ENCODE results near the gene SMIM30. TPM values are rescaled to one million over a fixed set of nuclear protein-coding genes. Genes with fewer than 3 reads are reported as not detected.
A peak's percentile ranks its signal among the peaks of the same experiment; 100 is the strongest.
"Not testable (repeated sequence)": the region's sequence is repeated elsewhere in the genome, so short reads cannot be mapped to it uniquely, and the experiment has no call there.

SMIM30 gene, protein sequence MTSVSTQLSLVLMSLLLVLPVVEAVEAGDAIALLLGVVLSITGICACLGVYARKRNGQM
- total RNA-seq = 10 to 100 TPM in 1 of 2 donors, 1 to 10 TPM in 1; 9.7 to 19.1 TPM
- 10 to 100 TPM; 20.5 to 32.9 TPM for polyA plus RNA-seq

DNA sequence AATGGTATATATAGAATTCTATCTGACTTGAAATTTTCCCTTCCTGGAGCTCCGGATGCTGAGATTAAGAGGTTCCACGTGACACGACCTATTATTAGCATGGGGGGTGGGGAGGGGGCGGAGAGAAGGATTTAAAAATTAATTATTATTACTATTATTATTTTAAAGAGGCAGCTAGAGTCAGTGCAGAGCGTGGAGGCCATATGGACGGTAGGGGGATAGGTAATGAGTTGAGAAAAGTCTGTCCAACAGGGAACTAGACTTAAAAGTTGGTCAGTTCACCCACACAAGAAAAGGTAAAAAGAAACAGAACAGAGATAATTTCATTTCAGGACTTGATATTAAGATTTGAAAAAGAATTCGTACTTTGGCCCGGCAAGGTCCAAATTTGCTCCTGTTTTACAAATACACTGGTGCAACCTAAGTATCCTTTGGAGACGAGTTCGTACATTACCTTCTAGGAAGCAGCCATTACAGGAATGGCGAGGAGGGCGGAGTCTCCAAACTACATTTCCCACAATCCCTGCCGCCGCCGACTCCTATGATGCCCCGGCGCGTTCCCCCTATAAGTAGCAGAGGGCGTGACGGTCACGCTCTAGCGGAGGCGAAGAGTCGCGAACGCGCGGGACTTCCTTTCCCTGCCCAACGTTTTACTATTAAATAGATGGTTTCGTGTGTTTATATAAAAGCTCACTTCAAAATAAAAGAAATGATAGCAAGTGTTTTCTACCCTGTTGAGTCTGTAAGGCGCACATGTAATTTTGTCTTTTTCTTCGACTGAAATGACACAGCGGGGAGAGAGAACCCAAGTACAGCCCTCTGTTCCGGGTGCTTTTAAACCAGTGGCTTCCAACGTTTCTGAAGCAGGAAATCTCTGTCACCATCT is at the start of gene SMIM30:
Gene SMIM30, minus strand, starts transcription at position 481 of the 886 bp plus-strand sequence. CDS start 976 bp downstream, outside the sequence.
- peak; percentile 84 for DNase-seq (ENCODE audit: low spot score)
- peak within 1 kb of the TSS; percentile 42 to 50 for H3K27ac ChIP-seq (ENCODE audit: low read depth in 1 of 2, low read length in 2 of 2)
- H3K9ac ChIP-seq (ENCODE audit: low read depth in 1 of 2, low read length in 2 of 2) = peak within 1 kb of the TSS; percentile 54 to 85
- peaks cover 0 to 2% (median under 1%) of the 10 kb centered on the region in 4 donors for H3K36me3 ChIP-seq (ENCODE audit: control insufficient read depth in 4 of 4, insufficient read depth in 3 of 4, low read depth in 1 of 4, low read length in 3 of 4)
- peaks cover 0 to 11% (median 2%) of the 10 kb centered on the region in 4 donors for H3K4me1 ChIP-seq (ENCODE audit: control insufficient read depth in 4 of 4, insufficient read depth in 4 of 4, low read length in 3 of 4)
- peak within 1 kb of the TSS; percentile 68 to 85 (median 80) for H3K4me3 ChIP-seq (ENCODE audit: low read depth in 1 of 3, low read length in 3 of 3)
- under 1% methylated on average over 35 of the region's 35 CpGs for WGBS
- TF ChIP-seq, protein P1, sequence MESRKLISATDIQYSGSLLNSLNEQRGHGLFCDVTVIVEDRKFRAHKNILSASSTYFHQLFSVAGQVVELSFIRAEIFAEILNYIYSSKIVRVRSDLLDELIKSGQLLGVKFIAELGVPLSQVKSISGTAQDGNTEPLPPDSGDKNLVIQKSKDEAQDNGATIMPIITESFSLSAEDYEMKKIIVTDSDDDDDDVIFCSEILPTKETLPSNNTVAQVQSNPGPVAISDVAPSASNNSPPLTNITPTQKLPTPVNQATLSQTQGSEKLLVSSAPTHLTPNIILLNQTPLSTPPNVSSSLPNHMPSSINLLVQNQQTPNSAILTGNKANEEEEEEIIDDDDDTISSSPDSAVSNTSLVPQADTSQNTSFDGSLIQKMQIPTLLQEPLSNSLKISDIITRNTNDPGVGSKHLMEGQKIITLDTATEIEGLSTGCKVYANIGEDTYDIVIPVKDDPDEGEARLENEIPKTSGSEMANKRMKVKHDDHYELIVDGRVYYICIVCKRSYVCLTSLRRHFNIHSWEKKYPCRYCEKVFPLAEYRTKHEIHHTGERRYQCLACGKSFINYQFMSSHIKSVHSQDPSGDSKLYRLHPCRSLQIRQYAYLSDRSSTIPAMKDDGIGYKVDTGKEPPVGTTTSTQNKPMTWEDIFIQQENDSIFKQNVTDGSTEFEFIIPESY (IDR thresholded peaks at IDR 0.05) = peak; percentile 91
- TF ChIP-seq SP1 (IDR thresholded peaks at IDR 0.05) (peak; percentile 50), FOXA1 (IDR thresholded peaks at IDR 0.05) (no peak), RXRA (IDR thresholded peaks at IDR 0.05) (peak; percentile 31 to 46), REST (IDR thresholded peaks at IDR 0.05) (no peak), JUND (IDR thresholded peaks at IDR 0.05) (peak in 1 of 2 donors; percentile 11), HNF4A (conservative IDR thresholded peaks at IDR 0.05) (peak in 1 of 2 donors; percentile 13), GABPA (IDR thresholded peaks at IDR 0.05 in 1 of 2, conservative IDR thresholded peaks at IDR 0.05 in 1 of 2) (peak in 1 of 2 donors; percentile 59), RAD21 (IDR thresholded peaks at IDR 0.05) (peak in 1 of 2 donors; percentile 1), NR2F2 (IDR thresholded peaks at IDR 0.05) (peak; percentile 35), TAF1 (conservative IDR thresholded peaks at IDR 0.05) (peak; percentile 93), YY1 (IDR thresholded peaks at IDR 0.05) (peak; percentile 99), FOXA2 (IDR thresholded peaks at IDR 0.05) (no peak)
- TF ChIP-seq, protein P2, sequence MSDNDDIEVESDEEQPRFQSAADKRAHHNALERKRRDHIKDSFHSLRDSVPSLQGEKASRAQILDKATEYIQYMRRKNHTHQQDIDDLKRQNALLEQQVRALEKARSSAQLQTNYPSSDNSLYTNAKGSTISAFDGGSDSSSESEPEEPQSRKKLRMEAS (IDR thresholded peaks at IDR 0.05) = peak; percentile 86
- H3K9me3 ChIP-seq (ENCODE audit: control insufficient read depth in 4 of 4, low read length in 3 of 4) = no peaks in the 10 kb centered on the region
- no peaks in the 10 kb centered on the region for H3K27me3 ChIP-seq (ENCODE audit: control insufficient read depth in 4 of 4, insufficient read depth in 4 of 4, low read length in 3 of 4)

- H3K4me1 ChIP-seq (ENCODE audit: control insufficient read depth in 4 of 4, insufficient read depth in 4 of 4, low read length in 3 of 4); H3K36me3 ChIP-seq (ENCODE audit: control insufficient read depth in 4 of 4, insufficient read depth in 3 of 4, low read depth in 1 of 4, low read length in 3 of 4); H3K9ac ChIP-seq (ENCODE audit: low read depth in 1 of 2, low read length in 2 of 2); H3K27ac ChIP-seq (ENCODE audit: low read depth in 1 of 2, low read length in 2 of 2); DNase-seq (ENCODE audit: low spot score); H3K9me3 ChIP-seq (ENCODE audit: control insufficient read depth in 4 of 4, low read length in 3 of 4); H3K4me3 ChIP-seq (ENCODE audit: low read depth in 1 of 3, low read length in 3 of 3); H3K27me3 ChIP-seq (ENCODE audit: control insufficient read depth in 4 of 4, insufficient read depth in 4 of 4, low read length in 3 of 4): not testable (repeated sequence)
- WGBS = 73% methylated on average over 1 of the region's 1 CpG
Measured at GRCh38 chr7:113166176-113166575, 47.8 kb upstream of the SMIM30 start.
